HEK293T (cell line): ENCODE results near the gene TMC4.

Experiments used
- ARNT ChIP-seq: fragments of 450-650 bp; IDR thresholded peaks from 2 replicates; pipeline ENCODE4 v1.6.1; 2017; ENCODE audit warnings: mild to moderate bottlenecking
- FOXA1 ChIP-seq: fragments of 450-650 bp; IDR thresholded peaks from 2 replicates; pipeline ENCODE4 v1.6.1; 2016; ENCODE audit warnings: mild to moderate bottlenecking
- FOXK2 ChIP-seq: fragments of 450-650 bp; IDR thresholded peaks from 2 replicates; pipeline ENCODE4 v1.6.1; 2016; ENCODE audit warnings: mild to moderate bottlenecking
- HDGF ChIP-seq: fragments of 450-650 bp; IDR thresholded peaks from 2 replicates; pipeline ENCODE4 v1.6.1; 2017; ENCODE audit warnings: antibody characterized with exemption, borderline replicate concordance
- LEF1 ChIP-seq: fragments of 450-650 bp; IDR thresholded peaks from 2 replicates; pipeline ENCODE4 v1.6.1; 2017; ENCODE audit warnings: mild to moderate bottlenecking, borderline replicate concordance
- SP1 ChIP-seq: fragments of 450-650 bp; IDR thresholded peaks from 2 replicates; pipeline ENCODE4 v1.6.1; 2017
- SUZ12 ChIP-seq: fragments of 450-650 bp; IDR thresholded peaks from 2 replicates; pipeline ENCODE4 v1.6.1; 2016; ENCODE audit warnings: mild to moderate bottlenecking
- TARDBP ChIP-seq: fragments of 450-650 bp; IDR thresholded peaks from 2 replicates; pipeline ENCODE4 v1.6.1; 2016
- ZNF384 ChIP-seq: fragments of 450-650 bp; IDR thresholded peaks from 2 replicates; pipeline ENCODE4 v1.6.1; 2016

- no peak for TF ChIP-seq ARNT
- no peak for TF ChIP-seq HDGF
- no peak for TF ChIP-seq SP1
- no peak for TF ChIP-seq TARDBP
- no peak for TF ChIP-seq FOXA1
- TF ChIP-seq ZNF384: no peak
- no peak for TF ChIP-seq LEF1
- TF ChIP-seq FOXK2: no peak
- TF ChIP-seq SUZ12: no peak
Measured at GRCh38 chr19:54201980-54202379, 29.0 kb upstream of the TMC4 start.
